Pericardium fibroblast (primary cell): ENCODE results near the gene MAPT. TPM values are rescaled to one million over a fixed set of nuclear protein-coding genes. Genes with fewer than 3 reads are reported as not detected.

Source experiments
- total RNA-seq: library from RNA; depleted of rRNA; stranded (reverse); fragments of >200 nt; gene quantifications from 2 replicates; pipeline ENCODE4 v1.2.3, GENCODE V29; 2015

MAPT gene
- total RNA-seq: 0.47 and 2.1 TPM in 2 replicates

DNA sequence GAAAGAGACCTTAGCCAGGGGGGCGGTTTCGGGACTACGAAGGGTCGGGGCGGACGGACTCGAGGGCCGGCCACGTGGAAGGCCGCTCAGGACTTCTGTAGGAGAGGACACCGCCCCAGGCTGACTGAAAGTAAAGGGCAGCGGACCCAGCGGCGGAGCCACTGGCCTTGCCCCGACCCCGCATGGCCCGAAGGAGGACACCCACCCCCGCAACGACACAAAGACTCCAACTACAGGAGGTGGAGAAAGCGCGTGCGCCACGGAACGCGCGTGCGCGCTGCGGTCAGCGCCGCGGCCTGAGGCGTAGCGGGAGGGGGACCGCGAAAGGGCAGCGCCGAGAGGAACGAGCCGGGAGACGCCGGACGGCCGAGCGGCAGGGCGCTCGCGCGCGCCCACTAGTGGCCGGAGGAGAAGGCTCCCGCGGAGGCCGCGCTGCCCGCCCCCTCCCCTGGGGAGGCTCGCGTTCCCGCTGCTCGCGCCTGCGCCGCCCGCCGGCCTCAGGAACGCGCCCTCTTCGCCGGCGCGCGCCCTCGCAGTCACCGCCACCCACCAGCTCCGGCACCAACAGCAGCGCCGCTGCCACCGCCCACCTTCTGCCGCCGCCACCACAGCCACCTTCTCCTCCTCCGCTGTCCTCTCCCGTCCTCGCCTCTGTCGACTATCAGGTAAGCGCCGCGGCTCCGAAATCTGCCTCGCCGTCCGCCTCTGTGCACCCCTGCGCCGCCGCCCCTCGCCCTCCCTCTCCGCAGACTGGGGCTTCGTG is at the start of gene MAPT:
TSS of gene MAPT (plus strand) at position 533 of the 763 bp plus-strand sequence. CDS start 67,784 bp downstream, outside the sequence.

DNA sequence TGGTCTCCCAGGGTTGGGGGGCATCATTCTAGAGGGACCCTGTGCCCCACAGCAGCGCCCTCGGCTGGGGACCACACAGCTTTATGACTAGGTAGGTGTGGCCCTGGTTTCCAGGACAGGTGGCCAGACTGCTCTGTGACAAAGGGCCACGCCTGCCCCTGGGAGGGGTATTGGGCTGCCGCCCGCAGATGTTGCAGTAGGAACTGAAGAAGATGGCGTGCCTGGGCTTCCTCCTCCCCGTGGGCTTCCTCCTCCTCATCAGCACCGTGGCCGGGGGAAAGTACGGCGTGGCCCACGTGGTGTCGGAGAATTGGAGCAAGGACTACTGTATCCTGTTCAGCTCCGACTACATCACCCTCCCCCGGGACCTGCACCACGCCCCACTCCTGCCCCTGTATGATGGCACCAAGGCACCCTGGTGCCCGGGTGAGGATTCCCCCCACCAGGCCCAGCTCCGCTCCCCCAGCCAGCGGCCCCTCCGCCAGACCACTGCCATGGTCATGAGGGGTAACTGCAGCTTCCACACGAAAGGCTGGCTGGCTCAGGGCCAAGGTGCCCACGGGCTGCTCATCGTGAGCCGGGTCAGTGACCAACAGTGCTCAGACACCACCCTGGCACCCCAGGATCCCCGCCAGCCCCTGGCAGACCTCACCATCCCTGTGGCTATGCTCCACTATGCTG is 49.5 kb upstream of the MAPT start, which contains the start of gene SPPL2C:
TSS of gene SPPL2C (plus strand) at position 187 of the 681 bp plus-strand sequence. CDS start at position 213, 26 bp downstream.

DNA sequence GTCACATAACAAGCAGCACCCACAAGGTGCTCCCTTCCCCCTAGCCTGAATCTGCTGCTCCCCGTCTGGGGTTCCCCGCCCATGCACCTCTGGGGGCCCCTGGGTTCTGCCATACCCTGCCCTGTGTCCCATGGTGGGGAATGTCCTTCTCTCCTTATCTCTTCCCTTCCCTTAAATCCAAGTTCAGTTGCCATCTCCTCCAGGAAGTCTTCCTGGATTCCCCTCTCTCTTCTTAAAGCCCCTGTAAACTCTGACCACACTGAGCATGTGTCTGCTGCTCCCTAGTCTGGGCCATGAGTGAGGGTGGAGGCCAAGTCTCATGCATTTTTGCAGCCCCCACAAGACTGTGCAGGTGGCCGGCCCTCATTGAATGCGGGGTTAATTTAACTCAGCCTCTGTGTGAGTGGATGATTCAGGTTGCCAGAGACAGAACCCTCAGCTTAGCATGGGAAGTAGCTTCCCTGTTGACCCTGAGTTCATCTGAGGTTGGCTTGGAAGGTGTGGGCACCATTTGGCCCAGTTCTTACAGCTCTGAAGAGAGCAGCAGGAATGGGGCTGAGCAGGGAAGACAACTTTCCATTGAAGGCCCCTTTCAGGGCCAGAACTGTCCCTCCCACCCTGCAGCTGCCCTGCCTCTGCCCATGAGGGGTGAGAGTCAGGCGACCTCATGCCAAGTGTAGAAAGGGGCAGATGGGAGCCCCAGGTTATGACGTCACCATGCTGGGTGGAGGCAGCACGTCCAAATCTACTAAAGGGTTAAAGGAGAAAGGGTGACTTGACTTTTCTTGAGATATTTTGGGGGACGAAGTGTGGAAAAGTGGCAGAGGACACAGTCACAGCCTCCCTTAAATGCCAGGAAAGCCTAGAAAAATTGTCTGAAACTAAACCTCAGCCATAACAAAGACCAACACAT is 104.9 kb downstream of the MAPT start, which contains the start of gene STH:
TSS of gene STH (plus strand) at position 264 of the 913 bp plus-strand sequence. CDS start at position 294, 30 bp downstream.

Other genes with a start within 250 kb of the MAPT start
- not detected in 2 replicates for gene CRHR1, start 110.2 kb upstream of the MAPT start, total RNA-seq
- gene SPPL2C, start 49.7 kb upstream of the MAPT start, total RNA-seq: not detected in 2 replicates
- not detected in 2 replicates for gene STH, start 104.7 kb downstream of the MAPT start, total RNA-seq